NB4 (cell line): Measurements from ENCODE around the gene RPL13A.

Experiments used
- CTCF ChIP-seq: IDR thresholded peaks from one replicate; pipeline ENCODE4 v1.5.1; 2012; ENCODE audit warnings: low read depth, low read length
- MAX ChIP-seq: IDR thresholded peaks from 2 replicates; pipeline ENCODE4 v1.6.1; 2011; ENCODE audit warnings: low read depth, low read length

- no peak for TF ChIP-seq MAX
- TF ChIP-seq CTCF, result no peak
These were observed 44.5 kb upstream of the RPL13A start for GRCh38 chr19:49442771-49443365.
